HG02943 (cell line): ENCODE results near the gene PSMD3.

Experiments
- ATAC-seq: cut with Tn5 transposase; IDR thresholded peaks from one replicate; pipeline ENCODE4 v1.9.1; 2021; ENCODE audit warnings: mild to moderate bottlenecking, low read depth, moderate library complexity; ENCODE audit not compliant: unreplicated experiment

The PSMD3 gene

GRCh38 chr17:39955726-39956225 lies 24.8 kb upstream of the PSMD3 start:
- ATAC-seq: no peak

GRCh38 chr17:39960524-39961041 lies 20.0 kb upstream of the PSMD3 start:
- ATAC-seq: no peak

GRCh38 chr17:39962642-39963220 lies 17.9 kb upstream of the PSMD3 start, which contains the start of gene GSDMA:
TSS of gene GSDMA (plus strand) at chr17:39963004. CDS start at chr17:39965688, 2,684 bp downstream.
- no peak for ATAC-seq

GRCh38 chr17:39963829-39964228 lies 16.8 kb upstream of the PSMD3 start:
- ATAC-seq: no peak

GRCh38 chr17:39965017-39965699 lies 15.4 kb upstream of the PSMD3 start:
- no peak for ATAC-seq

- no peak for ATAC-seq
These were observed 13.8 kb upstream of the PSMD3 start for GRCh38 chr17:39966771-39967170.

GRCh38 chr17:39968761-39969160 lies 11.8 kb upstream of the PSMD3 start:
- no peak for ATAC-seq

GRCh38 chr17:39969375-39969774 lies 11.2 kb upstream of the PSMD3 start:
- no peak for ATAC-seq

- ATAC-seq: no peak
These were observed 10.4 kb upstream of the PSMD3 start for GRCh38 chr17:39970157-39970692.

GRCh38 chr17:39971076-39971603 lies 9.5 kb upstream of the PSMD3 start:
- ATAC-seq: no peak

- no peak for ATAC-seq
These were observed 8.3 kb upstream of the PSMD3 start for GRCh38 chr17:39972271-39972670.

GRCh38 chr17:39973496-39973895 lies 7.1 kb upstream of the PSMD3 start:
- ATAC-seq: no peak

- no peak for ATAC-seq
These were observed 6.2 kb upstream of the PSMD3 start for GRCh38 chr17:39974433-39974832.

GRCh38 chr17:39975801-39976200 lies 4.8 kb upstream of the PSMD3 start:
- ATAC-seq: no peak

GRCh38 chr17:39979016-39979670 lies 1.5 kb upstream of the PSMD3 start:
- ATAC-seq: no peak

- no peak for ATAC-seq
These were observed 685 bp upstream of the PSMD3 start for GRCh38 chr17:39979893-39980350.

- no peak for ATAC-seq
These were observed 667 bp downstream of the PSMD3 start for GRCh38 chr17:39981207-39981741.

- ATAC-seq: no peak
These were observed 1.3 kb downstream of the PSMD3 start for GRCh38 chr17:39981766-39982375.

GRCh38 chr17:39988206-39988810 lies 7.7 kb downstream of the PSMD3 start:
- no peak for ATAC-seq

- no peak for ATAC-seq
These were observed 13.8 kb downstream of the PSMD3 start for GRCh38 chr17:39994448-39994847.
